Vagina (tissue), 2 donors: ENCODE measurements around the gene RCOR3.
"Not testable (repeated sequence)": the region's sequence is repeated elsewhere in the genome, so short reads cannot be mapped to it uniquely, and the experiment has no call there.

Experiments
- CTCF ChIP-seq, 3 experiments: fragments of 450-650 bp in 2 of 3; fragments of 200-600 bp in 1 of 3; sonication (generic) in 1 of 3; IDR thresholded peaks; one replicate each; pipeline ENCODE4 v1.5.1; 2017 to 2019; ENCODE audit warnings: antibody characterized with exemption in 3 of 3, mild to moderate bottlenecking in 2 of 3, moderate library complexity in 2 of 3
- POLR2A ChIP-seq, 2 donors: fragments of 450-650 bp; IDR thresholded peaks; one replicate each; pipeline ENCODE4 v1.6.1; 2017; ENCODE audit warnings: antibody characterized with exemption in 2 of 2, mild to moderate bottlenecking in 2 of 2, moderate library complexity in 2 of 2

GRCh38 chr1:211321646-211322045 is 62.5 kb downstream of the RCOR3 start:
- TF ChIP-seq CTCF, POLR2A (IDR thresholded peaks at IDR 0.05): not testable (repeated sequence)
